Stomach (tissue), 9 donors: Measurements from ENCODE around the gene ZDHHC5. TPM values are rescaled to one million over a fixed set of nuclear protein-coding genes. Genes with fewer than 3 reads are reported as not detected.

ENCODE experiments used
- DNase-seq, 2 donors: peaks; one replicate each; pipeline versions ENCODE4 v3.0.0 to v3.0.0-alpha.2; 2013 to 2019
- H3K27ac ChIP-seq, 5 donors: fragments of 200-600 bp in 4 of 5; sonication (generic) in 4 of 5; one replicate each; pipeline ENCODE4 v1.5.1; 2013 to 2019; ENCODE audit warnings: mild to moderate bottlenecking in 1 of 5, moderate library complexity in 1 of 5
- H3K27me3 ChIP-seq, 3 donors: fragments of 200-600 bp; sonication (generic); one replicate each; pipeline ENCODE4 v1.5.1; 2017 to 2019; ENCODE audit warnings: mixed run types in 1 of 3
- H3K36me3 ChIP-seq, 4 donors: fragments of 200-600 bp; sonication (generic); 1 replicate in 3 of 4; 2 replicates in 1 of 4; pipeline ENCODE4 v1.5.1; 2016 to 2019
- H3K4me1 ChIP-seq, 4 donors: fragments of 200-600 bp; sonication (generic); one replicate each; pipeline ENCODE4 v1.5.1; 2016 to 2019
- H3K4me3 ChIP-seq, 4 donors: fragments of 200-600 bp; sonication (generic) in 3 of 4; one replicate each; pipeline ENCODE4 v1.5.1; 2016 to 2019; ENCODE audit warnings: mild to moderate bottlenecking in 1 of 4
- H3K9me3 ChIP-seq, 4 donors: fragments of 200-600 bp; sonication (generic); one replicate each; pipeline ENCODE4 v1.5.1; 2016 to 2019
- EP300 ChIP-seq: sonication (generic); formaldehyde crosslinking; IDR thresholded peaks from one replicate; pipeline ENCODE4 v1.6.1; 2017; ENCODE audit warnings: antibody characterized with exemption
- POLR2A ChIP-seq, 4 donors: fragments of 450-650 bp; IDR thresholded peaks; one replicate each; pipeline ENCODE4 v1.6.1; 2016; ENCODE audit warnings: antibody characterized with exemption in 4 of 4, control low read depth in 2 of 4, mild to moderate bottlenecking in 1 of 4, moderate library complexity in 1 of 4
- POLR2AphosphoS5 ChIP-seq, 3 donors: sonication (generic); formaldehyde crosslinking; IDR thresholded peaks; one replicate each; pipeline ENCODE4 v1.6.1; 2016; ENCODE audit warnings: antibody characterized with exemption in 3 of 3
- WGBS, 5 donors: extraction: QIAGEN DNeasy Blood & Tissue Kit in 3 of 5; methylation state at CpG; one replicate each; pipeline versions ENCODE4 v1.1.5 to v1.1.7; 2013 to 2018; 5-methylcytosine and 5-hydroxymethylcytosine counted together
- intact Hi-C: fragments of 100-400 bp; cut with DNase I; formaldehyde crosslinking; loops from one replicate; pipeline ENCODE4 v1.15.1; 2023; ENCODE audit warnings: low total_unique reads
- polyA plus RNA-seq, 3 donors: library from polyadenylated mRNA; stranded (reverse); fragments of 200-250 nt; gene quantifications; one replicate each; pipeline ENCODE4 v1.2.3, GENCODE V29; 2013
- small RNA-seq, 4 donors: library from RNA; depleted of rRNA; stranded (forward); fragments of <200 nt; gene quantifications; one replicate each; pipeline ENCODE3, GENCODE V24; 2016
- total RNA-seq, 5 donors: library from RNA; depleted of rRNA; stranded (reverse); fragments of >200 nt; gene quantifications; one replicate each; pipeline versions ENCODE4 v1.1.0 to v1.2.3, GENCODE V29; 2014 to 2016
- TF ChIP-seq, protein P1 (sequence below), 7 experiments: fragments of 450-650 bp in 4 of 7; fragments of 200-600 bp in 3 of 7; sonication (generic) in 3 of 7; IDR thresholded peaks; one replicate each; pipeline ENCODE4 v1.5.1; 2016 to 2019; ENCODE audit warnings: antibody characterized with exemption in 7 of 7, control low read depth in 2 of 7, mild to moderate bottlenecking in 1 of 7
- donor health status: healthy with polysubstance abuse.
- donor health status: Bipolar disorder and iron deficiency.
- donor health status: healthy.

Gene ZDHHC5
- total and polyA plus RNA-seq, 8 donors: 11.2 to 72.8 (median 28.7) TPM

DNA sequence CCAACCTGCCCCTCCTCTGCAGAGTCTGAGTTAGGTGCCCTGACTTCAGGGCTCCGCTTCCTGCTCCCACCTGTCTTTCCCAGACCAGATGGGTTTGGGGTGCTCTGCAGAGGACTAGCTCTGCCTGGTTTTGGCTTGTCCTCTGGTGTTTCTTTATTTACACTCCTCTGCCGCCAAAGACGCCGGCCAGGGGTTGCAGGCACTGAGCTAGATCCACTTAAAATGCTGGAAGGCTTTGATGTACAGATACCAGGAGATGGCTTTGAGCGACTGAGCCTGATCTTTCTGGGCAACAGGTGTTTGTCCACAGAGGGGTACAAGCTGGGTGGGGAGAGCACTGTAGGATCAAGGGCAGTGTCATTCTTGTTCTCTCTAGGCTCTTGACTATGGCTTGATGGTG is 77.3 kb downstream of the ZDHHC5 start:
- Histone ChIP-seq H3K9me3 (no peaks in the 10 kb centered on the region), H3K36me3 (peaks cover 26 to 63% (median 48%) of the 10 kb centered on the region in 4 donors), H3K4me3 (no peak overlapping the region), H3K4me1 (peaks cover 9 to 27% (median 21%) of the 10 kb centered on the region in 4 donors), H3K27ac (no peak overlapping the region), H3K27me3 (no peaks in the 10 kb centered on the region)
- intact Hi-C loops: no loop called here
- TF ChIP-seq, protein P1, sequence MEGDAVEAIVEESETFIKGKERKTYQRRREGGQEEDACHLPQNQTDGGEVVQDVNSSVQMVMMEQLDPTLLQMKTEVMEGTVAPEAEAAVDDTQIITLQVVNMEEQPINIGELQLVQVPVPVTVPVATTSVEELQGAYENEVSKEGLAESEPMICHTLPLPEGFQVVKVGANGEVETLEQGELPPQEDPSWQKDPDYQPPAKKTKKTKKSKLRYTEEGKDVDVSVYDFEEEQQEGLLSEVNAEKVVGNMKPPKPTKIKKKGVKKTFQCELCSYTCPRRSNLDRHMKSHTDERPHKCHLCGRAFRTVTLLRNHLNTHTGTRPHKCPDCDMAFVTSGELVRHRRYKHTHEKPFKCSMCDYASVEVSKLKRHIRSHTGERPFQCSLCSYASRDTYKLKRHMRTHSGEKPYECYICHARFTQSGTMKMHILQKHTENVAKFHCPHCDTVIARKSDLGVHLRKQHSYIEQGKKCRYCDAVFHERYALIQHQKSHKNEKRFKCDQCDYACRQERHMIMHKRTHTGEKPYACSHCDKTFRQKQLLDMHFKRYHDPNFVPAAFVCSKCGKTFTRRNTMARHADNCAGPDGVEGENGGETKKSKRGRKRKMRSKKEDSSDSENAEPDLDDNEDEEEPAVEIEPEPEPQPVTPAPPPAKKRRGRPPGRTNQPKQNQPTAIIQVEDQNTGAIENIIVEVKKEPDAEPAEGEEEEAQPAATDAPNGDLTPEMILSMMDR (IDR thresholded peaks at IDR 0.05): no peak
- no peak for TF ChIP-seq POLR2AphosphoS5 (IDR thresholded peaks at IDR 0.05)
- TF ChIP-seq POLR2A (IDR thresholded peaks at IDR 0.05): no peak
- no peak for TF ChIP-seq EP300
- no peak for DNase-seq
- 71 to 83% (median 74%) methylated on average over 5 of the region's 5 CpGs for whole genome bisulfite sequencing, 5 donors

DNA sequence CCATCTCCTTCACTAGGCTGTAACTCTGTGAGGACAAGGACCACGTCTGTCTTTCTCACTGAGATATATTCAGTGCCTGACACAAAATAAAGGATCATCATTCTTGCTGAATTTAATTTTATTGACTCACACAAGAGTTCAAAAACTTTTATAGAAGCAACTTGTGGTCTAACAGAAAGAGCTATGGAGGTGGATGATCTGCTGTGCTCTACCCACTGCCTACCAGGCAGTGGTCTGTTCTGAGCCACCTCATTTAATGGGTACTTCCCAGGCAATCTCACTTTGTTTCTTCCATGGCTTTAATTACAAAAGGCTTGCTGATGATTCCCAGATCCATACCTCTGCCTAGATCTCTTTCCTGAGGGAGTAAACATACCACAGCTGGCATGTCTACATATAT is 79.0 kb downstream of the ZDHHC5 start:
- WGBS, 5 donors: 78 to 97% (median 90%) methylated on average over 1 of the region's 1 CpG
- intact Hi-C loops: no loop called here
- H3K4me3 ChIP-seq: no peak overlapping the region
- no peak overlapping the region for H3K27ac ChIP-seq
- peaks cover 26 to 63% (median 47%) of the 10 kb centered on the region in 4 donors for H3K36me3 ChIP-seq
- H3K9me3 ChIP-seq: no peaks in the 10 kb centered on the region
- peaks cover 9 to 23% (median 17%) of the 10 kb centered on the region in 4 donors for H3K4me1 ChIP-seq
- DNase-seq: no peak
- TF ChIP-seq EP300 (no peak), POLR2AphosphoS5 (IDR thresholded peaks at IDR 0.05) (no peak), POLR2A (IDR thresholded peaks at IDR 0.05) (no peak)
- TF ChIP-seq, protein P1 (IDR thresholded peaks at IDR 0.05): no peak
- H3K27me3 ChIP-seq: no peaks in the 10 kb centered on the region

Small RNA genes lying within 50 kb of the gene (small RNA-seq; reads per million reads assigned to genes)
- gene MIR130A (587 to 846 (median 689) reads per million in 4 donors), gene TMX2-CTNND1 (0 reads per million in 4 donors)

Other genes starting within 250 kb of the ZDHHC5 start
- gene SLC43A3, start 241.0 kb upstream of the ZDHHC5 start, total RNA-seq: 10 to 100 TPM in 3 of 5 donors, 1 to 10 TPM in 2; 1.2 to 81.7 (median 10.5) TPM
- gene SLC43A3, start 241.0 kb upstream of the ZDHHC5 start, polyA plus RNA-seq: 10 to 100 TPM; 10.2 to 22.8 (median 15.0) TPM
- gene RTN4RL2, start 207.6 kb upstream of the ZDHHC5 start, total RNA-seq: 1 to 10 TPM in 2 of 5 donors, not detected in 3; 3.9 to 8.1 TPM
- gene RTN4RL2, start 207.6 kb upstream of the ZDHHC5 start, polyA plus RNA-seq: under 1 TPM; 0.75 to 0.78 (median 0.76) TPM
- 10 to 100 TPM; 10.5 to 38.4 (median 18.5) TPM for gene SLC43A1, start 152.4 kb upstream of the ZDHHC5 start, total RNA-seq
- gene SLC43A1, start 152.4 kb upstream of the ZDHHC5 start, polyA plus RNA-seq: 10 to 100 TPM; 16.0 to 24.6 (median 19.7) TPM
- gene TIMM10, start 137.4 kb upstream of the ZDHHC5 start, total RNA-seq: 10 to 100 TPM in 3 of 5 donors, 1 to 10 TPM in 2; 1.7 to 51.3 (median 31.3) TPM
- 10 to 100 TPM; 66.7 to 79.6 (median 73.7) TPM for gene TIMM10, start 137.4 kb upstream of the ZDHHC5 start, polyA plus RNA-seq
- not detected for gene SMTNL1, start 130.5 kb upstream of the ZDHHC5 start, total RNA-seq
- gene SMTNL1, start 130.5 kb upstream of the ZDHHC5 start, polyA plus RNA-seq: not detected
- gene UBE2L6, start 100.4 kb upstream of the ZDHHC5 start, total RNA-seq: 10 to 100 TPM in 4 of 5 donors, 1 to 10 TPM in 1; 2.2 to 57.8 (median 21.3) TPM
- 10 to 100 TPM; 47.3 to 73.0 (median 71.4) TPM for gene UBE2L6, start 100.4 kb upstream of the ZDHHC5 start, polyA plus RNA-seq
- gene SERPING1, start 70.4 kb upstream of the ZDHHC5 start, total RNA-seq: 100 to 1,000 TPM in 4 of 5 donors, 10 to 100 TPM in 1; 17.4 to 247 (median 153) TPM
- gene SERPING1, start 70.4 kb upstream of the ZDHHC5 start, polyA plus RNA-seq: 100 to 1,000 TPM in 2 of 3 donors, 10 to 100 TPM in 1; 84.4 to 212 (median 111) TPM
- gene YPEL4, start 18.2 kb upstream of the ZDHHC5 start, total RNA-seq: 1 to 10 TPM in 1 of 5 donors, under 1 TPM in 1, not detected in 3; 0.29 to 1.5 TPM
- gene YPEL4, start 18.2 kb upstream of the ZDHHC5 start, polyA plus RNA-seq: 1 to 10 TPM in 1 of 3 donors, under 1 TPM in 2; 0.62 to 3.2 (median 0.68) TPM
- gene CLP1, start 10.4 kb upstream of the ZDHHC5 start, total RNA-seq: 10 to 100 TPM in 3 of 5 donors, 1 to 10 TPM in 1, not detected in 1; 2.7 to 14.0 (median 11.2) TPM
- gene CLP1, start 10.4 kb upstream of the ZDHHC5 start, polyA plus RNA-seq: 10 to 100 TPM in 1 of 3 donors, 1 to 10 TPM in 2; 7.1 to 14.7 (median 9.2) TPM
- 10 to 100 TPM in 3 of 5 donors, 1 to 10 TPM in 1, not detected in 1; 4.4 to 31.7 (median 18.8) TPM for gene MED19, start 44.1 kb downstream of the ZDHHC5 start, total RNA-seq
- gene MED19, start 44.1 kb downstream of the ZDHHC5 start, polyA plus RNA-seq: 10 to 100 TPM; 14.2 to 23.2 (median 16.8) TPM
- 10 to 100 TPM; 20.1 to 72.3 (median 38.1) TPM for gene TMX2, start 44.5 kb downstream of the ZDHHC5 start, total RNA-seq
- gene TMX2, start 44.5 kb downstream of the ZDHHC5 start, polyA plus RNA-seq: 10 to 100 TPM; 34.5 to 57.6 (median 35.2) TPM
- 100 to 1,000 TPM in 4 of 5 donors, 10 to 100 TPM in 1; 33.8 to 234 (median 152) TPM for gene SELENOH, start 73.4 kb downstream of the ZDHHC5 start, total RNA-seq
- 100 to 1,000 TPM; 158 to 194 (median 183) TPM for gene SELENOH, start 73.4 kb downstream of the ZDHHC5 start, polyA plus RNA-seq
- not detected for gene BTBD18, start 83.7 kb downstream of the ZDHHC5 start, total RNA-seq
- gene BTBD18, start 83.7 kb downstream of the ZDHHC5 start, polyA plus RNA-seq: not detected
- 100 to 1,000 TPM; 110 to 447 (median 215) TPM for gene CTNND1, start 93.7 kb downstream of the ZDHHC5 start, total RNA-seq
- 10 to 100 TPM; 45.1 to 98.5 (median 61.3) TPM for gene CTNND1, start 93.7 kb downstream of the ZDHHC5 start, polyA plus RNA-seq